Activated CD4-positive, alpha-beta memory T cell treated with anti-CD3 and anti-CD28 coated beads for 36 hours (primary cell): ENCODE measurements around the gene XYLT1. TPM values are rescaled to one million over a fixed set of nuclear protein-coding genes. Genes with fewer than 3 reads are reported as not detected.

ENCODE experiments used
- CTCF ChIA-PET: fragments of 350-600 bp; sonication (Branson Sonifier 250); formaldehyde crosslinking; loops from one replicate; lab custom pipeline; 2021; ENCODE audit warnings: antibody characterized with exemption, inconsistent platforms; lab: Charles Lee
- POLR2A ChIA-PET: fragments of 350-600 bp; sonication (Branson Sonifier 250); formaldehyde crosslinking; loops from one replicate; lab custom pipeline; 2021; ENCODE audit warnings: antibody characterized with exemption; lab: Charles Lee
- DNase-seq: peaks from one replicate; pipeline ENCODE4 v3.0.0-alpha.2; 2020
- H3K27ac Mint-ChIP-seq: one replicate; pipeline ENCODE4 v1.8.0; 2021; ENCODE audit warnings: mixed read lengths
- H3K27me3 Mint-ChIP-seq: one replicate; pipeline ENCODE4 v1.8.0; 2021; ENCODE audit warnings: mixed read lengths
- H3K36me3 Mint-ChIP-seq: one replicate; pipeline ENCODE4 v1.8.0; 2021; ENCODE audit warnings: mixed read lengths
- H3K4me1 Mint-ChIP-seq: one replicate; pipeline ENCODE4 v1.8.0; 2021; ENCODE audit warnings: low read depth, mixed read lengths
- H3K4me3 Mint-ChIP-seq: one replicate; pipeline ENCODE4 v1.8.0; 2021; ENCODE audit warnings: mild to moderate bottlenecking, mixed read lengths
- H3K9me3 Mint-ChIP-seq: one replicate; pipeline ENCODE4 v1.8.0; 2021; ENCODE audit warnings: mixed read lengths
- intact Hi-C: fragments of 100-400 bp; cut with micrococcal nuclease; formaldehyde crosslinking; loops from one replicate; pipeline ENCODE4 v1.15.1; 2023
- total RNA-seq, 2 experiments: library from RNA; stranded (reverse); gene quantifications; one replicate each; pipeline ENCODE4 v1.2.3, GENCODE V29; 2021

Gene XYLT1
- total RNA-seq, 2 experiments from 2014 or later = 6.2 to 6.8 TPM

DNA sequence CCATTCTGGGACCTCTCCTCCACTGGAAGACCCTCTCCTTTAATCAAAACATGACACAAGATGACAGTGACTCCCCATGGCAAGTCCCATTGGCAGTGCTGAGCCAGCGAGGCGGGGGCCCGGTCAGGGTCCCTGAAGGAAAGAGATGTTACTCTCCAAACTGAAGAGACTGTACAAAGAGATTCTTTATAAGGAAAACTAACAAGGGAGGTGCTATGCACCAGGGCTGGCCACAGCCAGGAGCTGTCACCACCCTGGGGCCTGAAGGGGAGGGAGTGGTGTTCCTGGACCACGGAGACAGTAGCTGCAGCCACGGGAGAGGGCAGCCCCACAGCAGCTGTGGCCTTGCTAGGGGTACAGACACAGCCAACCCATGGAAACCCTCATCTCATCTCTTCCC lies 123.1 kb downstream of the XYLT1 start:
- Mint-ChIP-seq H3K9me3 (no peaks in the 10 kb centered on the region), H3K4me3 (no peak overlapping the region), H3K27me3 (no peaks in the 10 kb centered on the region), H3K4me1 (peaks cover 59% of the 10 kb centered on the region), H3K27ac (peak overlapping the region; percentile 85), H3K36me3 (peaks cover 5% of the 10 kb centered on the region)
- DNase-seq = no peak
- ChIA-PET POLR2A (interaction anchor here (1.1 to 1.7 kb wide), 4 partner anchors 11 to 70 kb away, joined by 3 to 6 read pairs (median 3); no protein-coding TSS in a partner anchor), CTCF (no interaction called here)
- intact Hi-C loops = no loop called here

DNA sequence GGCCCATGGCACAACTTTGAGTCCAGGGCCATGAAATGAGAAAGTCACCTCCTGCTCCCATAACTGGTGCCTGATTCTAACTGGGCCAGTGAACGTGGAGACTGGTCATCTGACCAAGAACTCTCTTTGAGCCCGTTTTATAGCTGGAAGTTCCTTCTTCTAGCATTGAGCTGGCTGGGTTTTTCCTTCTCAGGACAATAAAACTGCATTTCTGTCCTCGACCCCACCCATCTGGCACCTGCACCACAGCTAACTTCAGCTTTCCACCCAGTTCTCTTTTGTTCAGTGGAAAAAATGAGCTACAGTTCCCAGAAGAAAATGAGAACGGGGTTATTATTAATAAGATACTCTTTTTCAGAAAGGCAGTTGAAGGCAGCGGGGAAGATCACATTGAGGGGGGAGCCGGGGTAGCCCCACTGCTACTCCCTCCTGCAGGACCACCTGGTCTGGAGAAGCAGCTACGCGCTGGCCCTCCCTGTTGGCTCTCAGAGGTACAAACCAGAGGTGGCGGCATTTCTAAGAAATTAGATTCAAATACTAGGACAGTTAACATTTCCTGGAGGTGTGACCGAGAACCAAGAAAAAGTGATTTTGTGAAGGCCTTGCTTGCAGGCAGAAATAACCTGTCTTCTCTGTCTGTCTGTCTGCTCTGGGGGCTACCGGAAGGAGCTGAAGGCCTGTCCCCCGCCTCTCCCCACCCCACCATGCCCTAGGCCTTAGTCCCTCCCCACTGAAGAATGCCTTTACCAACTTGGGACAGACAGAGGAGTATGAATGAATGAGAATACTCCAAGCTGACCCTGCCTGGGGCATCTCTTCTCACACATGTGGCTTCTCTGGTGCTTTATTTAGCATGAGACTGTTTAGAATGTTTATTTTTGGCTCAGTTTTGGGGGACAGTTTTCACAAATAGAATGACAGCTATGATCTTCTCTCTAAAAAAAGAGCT lies 123.9 kb downstream of the XYLT1 start:
- peak overlapping the region; percentile 31 for H3K4me3 Mint-ChIP-seq
- peak overlapping the region; percentile 85 for H3K27ac Mint-ChIP-seq
- ChIA-PET POLR2A (interaction anchor here (1.1 to 1.7 kb wide), 4 partner anchors 10 to 70 kb away, joined by 3 to 6 read pairs (median 3); no protein-coding TSS in a partner anchor), CTCF (interaction anchor here (0.6 to 3.5 kb wide), 3 partner anchors 12 to 1683 kb away, joined by 3 to 13 read pairs (median 5); no protein-coding TSS in a partner anchor)
- intact Hi-C loops = no loop called here
- H3K36me3 Mint-ChIP-seq = peaks cover 5% of the 10 kb centered on the region
- peak; percentile 39 for DNase-seq
- no peaks in the 10 kb centered on the region for H3K9me3 Mint-ChIP-seq
- H3K4me1 Mint-ChIP-seq = peaks cover 59% of the 10 kb centered on the region
- H3K27me3 Mint-ChIP-seq = no peaks in the 10 kb centered on the region

DNA sequence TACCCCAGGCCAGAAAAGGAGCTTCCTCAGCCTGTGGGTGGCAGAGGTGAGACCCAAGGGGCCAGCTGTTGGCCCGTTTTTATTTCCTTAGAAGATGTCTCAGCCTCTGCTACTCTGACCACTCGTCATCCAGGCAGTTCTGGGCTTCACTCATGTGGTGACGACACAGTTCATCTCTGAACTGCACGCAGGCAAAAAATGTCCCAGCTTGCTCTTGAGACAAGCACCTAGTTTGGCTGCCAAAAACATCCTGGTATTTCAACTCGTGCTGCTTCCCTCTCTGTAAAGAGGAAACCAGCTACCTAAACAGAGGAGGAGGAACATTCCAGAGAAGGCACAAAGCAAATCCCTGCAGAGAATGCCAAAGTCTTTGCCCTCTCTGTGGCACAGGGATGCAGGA lies 125.7 kb downstream of the XYLT1 start:
- CTCF ChIA-PET = interaction anchor here (0.8 to 3.5 kb wide), 3 partner anchors 14 to 123 kb away, joined by 3 to 13 read pairs (median 6); no protein-coding TSS in a partner anchor
- peak; percentile 46 for DNase-seq
- no peak overlapping the region for H3K4me3 Mint-ChIP-seq
- peaks cover 72% of the 10 kb centered on the region for H3K4me1 Mint-ChIP-seq
- POLR2A ChIA-PET = interaction anchor here (0.6 kb wide), 1 partner anchor 72 kb away, joined by 3 read pairs; no protein-coding TSS in a partner anchor
- H3K27ac Mint-ChIP-seq = peak overlapping the region; percentile 43
- H3K27me3 Mint-ChIP-seq = no peaks in the 10 kb centered on the region
- intact Hi-C loops = no loop called here
- no peaks in the 10 kb centered on the region for H3K9me3 Mint-ChIP-seq
- peaks cover 5% of the 10 kb centered on the region for H3K36me3 Mint-ChIP-seq

DNA sequence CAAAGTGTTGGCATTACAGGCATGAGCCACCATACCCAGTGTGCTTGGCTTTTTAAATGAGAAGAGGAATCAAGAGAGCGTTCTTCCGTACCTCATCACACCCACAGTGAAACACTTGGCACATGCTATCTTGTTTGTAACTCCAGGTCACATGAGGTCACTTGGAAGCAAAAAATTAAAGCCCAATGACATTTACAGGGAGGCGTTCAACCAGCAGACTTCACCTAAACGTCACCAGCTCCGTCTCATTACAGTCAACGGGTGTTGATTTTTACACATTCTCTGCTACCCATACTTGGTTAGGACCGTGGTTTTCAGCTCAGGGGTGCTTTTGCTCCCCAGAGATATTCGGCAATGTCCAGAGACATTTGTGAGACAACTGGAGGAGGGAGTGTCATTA lies 127.0 kb downstream of the XYLT1 start:
- peaks cover 4% of the 10 kb centered on the region for H3K36me3 Mint-ChIP-seq
- no peak for DNase-seq
- intact Hi-C loops = loop anchor here (5.0 kb wide), 1 partner anchor 71 kb away; no protein-coding TSS in a partner anchor
- no peaks in the 10 kb centered on the region for H3K9me3 Mint-ChIP-seq
- no peaks in the 10 kb centered on the region for H3K27me3 Mint-ChIP-seq
- H3K4me3 Mint-ChIP-seq = no peak overlapping the region
- ChIA-PET CTCF (no interaction called here), POLR2A (no interaction called here)
- H3K4me1 Mint-ChIP-seq = peaks cover 69% of the 10 kb centered on the region
- no peak overlapping the region for H3K27ac Mint-ChIP-seq

DNA sequence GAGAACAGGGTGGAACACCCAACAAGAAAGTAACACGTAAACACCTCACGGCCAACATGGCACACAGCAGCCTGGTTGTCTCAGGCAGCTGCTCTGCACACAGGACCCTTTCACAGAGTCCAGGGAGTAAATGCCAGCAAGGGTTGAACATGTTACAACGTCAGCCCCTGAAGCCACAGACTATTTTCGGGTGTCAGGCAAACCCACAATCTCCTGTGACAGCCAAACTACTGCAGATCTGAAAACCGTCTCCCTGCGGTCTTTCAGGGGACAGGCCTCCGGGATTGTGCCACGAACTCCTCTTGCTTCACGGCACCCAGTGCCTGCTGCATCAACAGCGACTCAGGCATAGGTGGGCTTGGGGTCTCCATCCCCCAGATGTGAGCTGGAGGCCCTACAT lies 127.7 kb downstream of the XYLT1 start:
- intact Hi-C loops = loop anchor here (5.0 kb wide), 1 partner anchor 71 kb away; no protein-coding TSS in a partner anchor
- Mint-ChIP-seq H3K36me3 (peaks cover 2% of the 10 kb centered on the region), H3K9me3 (no peaks in the 10 kb centered on the region), H3K27ac (no peak overlapping the region), H3K27me3 (no peaks in the 10 kb centered on the region), H3K4me1 (peaks cover 65% of the 10 kb centered on the region), H3K4me3 (no peak overlapping the region)
- CTCF ChIA-PET = no interaction called here
- POLR2A ChIA-PET = no interaction called here
- DNase-seq = peak; percentile 49

DNA sequence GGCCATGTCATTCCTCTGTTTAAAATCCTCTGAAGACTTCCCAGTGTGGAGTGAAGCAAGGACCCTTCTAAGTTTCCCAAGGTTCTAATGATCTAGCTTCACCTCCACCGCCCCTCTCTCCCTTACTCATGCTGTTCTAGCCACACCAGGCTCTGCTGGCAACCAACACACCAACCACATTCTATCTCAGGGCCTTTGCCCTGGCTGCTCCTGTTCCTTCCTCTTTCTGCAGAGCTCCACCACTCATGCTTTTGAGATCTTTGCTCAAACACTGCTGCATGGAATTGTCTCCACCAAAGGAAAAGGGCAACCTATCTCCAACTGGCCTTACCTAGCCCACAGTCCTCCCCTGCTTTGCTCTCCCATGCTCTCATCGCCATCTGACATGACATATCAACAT lies 128.7 kb downstream of the XYLT1 start:
- Mint-ChIP-seq H3K4me3 (no peak overlapping the region), H3K27me3 (no peaks in the 10 kb centered on the region), H3K36me3 (peaks cover 2% of the 10 kb centered on the region), H3K4me1 (peaks cover 55% of the 10 kb centered on the region), H3K9me3 (no peaks in the 10 kb centered on the region), H3K27ac (peak overlapping the region; percentile 23)
- CTCF ChIA-PET = no interaction called here
- DNase-seq = no peak
- POLR2A ChIA-PET = no interaction called here
- intact Hi-C loops = loop anchor here (5.0 kb wide), 1 partner anchor 70 kb away; no protein-coding TSS in a partner anchor

DNA sequence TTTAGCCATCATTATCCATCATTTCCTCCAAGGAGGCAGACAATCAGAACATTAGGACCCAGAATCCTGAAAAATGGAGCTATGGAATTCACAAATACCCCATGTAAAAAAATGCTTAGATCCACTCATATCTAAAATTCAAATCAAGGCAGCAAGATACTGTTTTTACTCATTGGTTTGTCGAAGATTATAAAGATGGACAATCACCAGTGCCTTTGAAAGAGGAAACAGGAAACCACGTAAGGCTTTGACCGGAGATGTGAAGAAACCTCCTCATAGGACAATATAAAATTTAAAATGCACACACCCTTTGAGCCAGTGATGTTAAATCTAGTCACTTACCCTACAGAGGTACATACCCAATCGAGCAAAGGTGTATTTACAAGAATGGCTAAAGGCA lies 130.0 kb downstream of the XYLT1 start:
- Mint-ChIP-seq H3K27me3 (no peaks in the 10 kb centered on the region), H3K4me1 (peaks cover 47% of the 10 kb centered on the region), H3K36me3 (peaks cover 2% of the 10 kb centered on the region), H3K27ac (no peak overlapping the region), H3K9me3 (no peaks in the 10 kb centered on the region), H3K4me3 (no peak overlapping the region)
- CTCF ChIA-PET = interaction anchor here (1.0 kb wide), 1 partner anchor 127 kb away, joined by 3 read pairs; no protein-coding TSS in a partner anchor
- DNase-seq = no peak
- intact Hi-C loops = loop anchor here (5.0 kb wide), 1 partner anchor 69 kb away; no protein-coding TSS in a partner anchor
- POLR2A ChIA-PET = no interaction called here

DNA sequence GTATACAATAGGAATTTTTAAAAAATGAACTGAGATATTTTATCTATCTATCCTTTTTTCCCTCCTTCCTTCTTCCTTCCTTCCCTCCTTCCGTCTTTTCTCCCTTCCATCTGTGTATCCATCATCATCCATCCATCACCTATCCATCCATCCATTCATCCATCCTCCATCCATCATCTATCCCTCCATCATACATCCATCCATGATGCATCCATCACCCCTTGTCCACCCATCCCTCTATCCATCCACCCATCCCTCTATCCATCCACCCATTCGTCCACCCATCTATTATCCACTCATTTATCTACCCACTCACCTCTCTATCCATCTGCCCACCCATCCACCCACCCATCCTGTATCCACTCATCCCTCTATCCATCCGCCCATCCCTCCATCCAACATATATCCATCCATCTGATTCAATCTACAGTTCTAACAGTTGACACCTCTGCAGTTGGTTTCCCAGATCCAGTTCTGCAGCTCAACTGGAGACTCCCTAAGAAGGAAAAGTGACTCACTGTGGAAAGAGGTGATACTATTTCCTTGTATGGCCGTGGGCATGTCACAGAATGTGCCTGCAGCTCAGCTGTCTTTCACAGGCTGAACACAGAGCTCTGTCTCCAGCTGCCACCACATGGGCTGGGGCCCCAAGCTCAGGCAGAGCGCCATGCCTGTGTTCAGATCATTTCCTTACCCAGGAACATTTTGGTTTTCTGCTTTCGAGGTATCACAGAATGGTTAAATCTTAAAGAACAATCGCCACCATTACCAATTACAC lies 130.8 kb downstream of the XYLT1 start:
- Mint-ChIP-seq H3K9me3 (no peaks in the 10 kb centered on the region), H3K27ac (no peak overlapping the region), H3K36me3 (peaks cover 2% of the 10 kb centered on the region), H3K27me3 (no peaks in the 10 kb centered on the region), H3K4me1 (peaks cover 42% of the 10 kb centered on the region), H3K4me3 (no peak overlapping the region)
- no peak for DNase-seq
- ChIA-PET CTCF (no interaction called here), POLR2A (no interaction called here)
- intact Hi-C loops = loop anchor here (5.0 kb wide), 1 partner anchor 68 kb away; no protein-coding TSS in a partner anchor

DNA sequence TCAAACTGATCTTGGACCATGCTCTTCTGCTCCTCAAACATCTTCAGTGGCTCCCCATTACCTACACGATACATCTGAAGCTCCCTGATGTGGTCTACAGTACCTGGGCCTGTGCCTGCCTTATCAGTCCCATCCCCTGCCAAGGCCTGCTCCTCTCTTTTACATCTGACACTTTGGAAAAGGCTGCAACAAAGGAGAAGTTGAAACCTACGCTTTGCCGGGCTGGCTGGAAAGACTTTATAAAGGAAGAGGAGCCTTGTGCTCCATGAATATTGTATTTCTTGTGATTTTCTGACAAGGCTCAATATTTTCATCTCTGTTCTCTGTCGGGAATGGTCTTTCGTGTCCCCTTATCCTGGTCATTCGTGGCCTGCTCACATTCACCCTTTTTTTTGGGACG lies 132.5 kb downstream of the XYLT1 start:
- POLR2A ChIA-PET = no interaction called here
- H3K27me3 Mint-ChIP-seq = no peaks in the 10 kb centered on the region

DNA sequence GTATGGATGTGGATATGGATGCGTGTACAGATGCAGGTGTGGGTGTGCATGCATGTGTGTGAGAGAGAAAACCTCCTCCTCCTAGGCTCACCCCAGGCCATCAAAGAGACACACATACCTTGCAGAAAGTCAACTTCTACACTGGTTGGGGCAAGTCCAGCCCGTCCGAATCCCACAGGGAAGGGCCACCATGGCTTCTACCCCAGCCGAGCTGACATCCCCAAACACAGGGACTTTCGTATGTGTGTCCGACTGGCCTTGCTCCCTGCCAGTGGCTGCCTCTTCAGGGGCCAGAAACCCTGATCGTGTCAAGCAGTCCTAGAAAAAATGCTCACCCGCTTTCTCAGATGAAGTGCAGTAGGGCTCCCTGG lies 134.2 kb downstream of the XYLT1 start:
- POLR2A ChIA-PET = interaction anchor here (1.5 kb wide), 1 partner anchor 11 kb away, joined by 3 read pairs; no protein-coding TSS in a partner anchor
- no peak overlapping the region for H3K4me3 Mint-ChIP-seq
- no peak overlapping the region for H3K27ac Mint-ChIP-seq
- no peaks in the 10 kb centered on the region for H3K9me3 Mint-ChIP-seq
- H3K4me1 Mint-ChIP-seq = peaks cover 13% of the 10 kb centered on the region
- CTCF ChIA-PET = no interaction called here
- no peaks in the 10 kb centered on the region for H3K27me3 Mint-ChIP-seq
- no peak for DNase-seq
- H3K36me3 Mint-ChIP-seq = no peaks in the 10 kb centered on the region
- intact Hi-C loops = no loop called here

More for the DNA sequence above, 132.5 kb downstream of the XYLT1 start:
- no peak overlapping the region for H3K27ac Mint-ChIP-seq
- peaks cover 29% of the 10 kb centered on the region for H3K4me1 Mint-ChIP-seq
- intact Hi-C loops = no loop called here
- no peak overlapping the region for H3K4me3 Mint-ChIP-seq
- CTCF ChIA-PET = no interaction called here
- DNase-seq = no peak
- H3K9me3 Mint-ChIP-seq = no peaks in the 10 kb centered on the region
- H3K36me3 Mint-ChIP-seq = peaks cover 2% of the 10 kb centered on the region

DNA sequence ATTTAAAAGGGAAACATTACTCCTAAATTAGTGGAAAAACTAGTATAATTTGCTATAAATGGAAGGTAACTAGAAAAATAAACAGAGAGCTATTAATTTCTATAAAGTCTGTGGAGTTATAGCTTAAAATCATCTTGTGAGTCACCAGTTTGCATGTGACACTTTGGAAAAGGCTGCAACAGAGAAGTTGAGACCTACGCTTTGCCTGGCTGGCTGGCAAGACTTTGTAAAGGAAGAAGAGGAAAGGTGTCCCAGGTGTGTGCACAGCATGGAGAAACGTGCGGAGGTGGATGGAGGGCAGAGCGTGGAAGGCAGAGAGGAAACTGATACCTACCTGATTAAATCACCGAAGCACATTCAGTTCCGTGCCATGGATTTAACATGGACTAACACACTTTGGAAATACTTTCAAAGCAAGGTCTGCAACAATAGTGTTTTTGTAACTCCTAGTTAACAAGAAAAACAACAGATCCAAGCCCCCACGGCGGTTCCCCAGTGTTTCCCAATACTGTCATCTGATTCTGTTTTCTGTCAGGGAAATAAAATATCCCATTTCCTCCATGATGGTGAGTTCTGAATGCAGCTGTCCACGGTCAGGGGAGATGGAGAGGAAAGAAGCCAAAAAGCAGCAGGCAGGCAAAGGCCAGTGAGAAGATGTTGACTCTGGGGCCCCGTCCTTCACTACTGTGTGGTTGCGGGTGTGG lies 134.8 kb downstream of the XYLT1 start:
- Mint-ChIP-seq H3K4me1 (peaks cover 8% of the 10 kb centered on the region), H3K4me3 (no peak overlapping the region), H3K27ac (no peak overlapping the region), H3K36me3 (no peaks in the 10 kb centered on the region), H3K27me3 (no peaks in the 10 kb centered on the region), H3K9me3 (no peaks in the 10 kb centered on the region)
- ChIA-PET POLR2A (interaction anchor here (0.6 to 1.5 kb wide), 2 partner anchors 11 to 262 kb away, joined by 3 read pairs; no protein-coding TSS in a partner anchor), CTCF (no interaction called here)
- intact Hi-C loops = no loop called here
- DNase-seq = no peak
